NCI-H1417 (cell line): Measurements from ENCODE around the gene PLEK2.
A peak's percentile ranks its signal among the peaks of the same experiment; 100 is the strongest.
"Not testable (repeated sequence)": the region's sequence is repeated elsewhere in the genome, so short reads cannot be mapped to it uniquely, and the experiment has no call there.

Source experiments
- DNase-seq, 3 experiments: peaks; one replicate each; lab custom pipeline; 2025; lab: John Stamatoyannopoulos, UW

The PLEK2 gene, protein sequence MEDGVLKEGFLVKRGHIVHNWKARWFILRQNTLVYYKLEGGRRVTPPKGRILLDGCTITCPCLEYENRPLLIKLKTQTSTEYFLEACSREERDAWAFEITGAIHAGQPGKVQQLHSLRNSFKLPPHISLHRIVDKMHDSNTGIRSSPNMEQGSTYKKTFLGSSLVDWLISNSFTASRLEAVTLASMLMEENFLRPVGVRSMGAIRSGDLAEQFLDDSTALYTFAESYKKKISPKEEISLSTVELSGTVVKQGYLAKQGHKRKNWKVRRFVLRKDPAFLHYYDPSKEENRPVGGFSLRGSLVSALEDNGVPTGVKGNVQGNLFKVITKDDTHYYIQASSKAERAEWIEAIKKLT

DNA sequence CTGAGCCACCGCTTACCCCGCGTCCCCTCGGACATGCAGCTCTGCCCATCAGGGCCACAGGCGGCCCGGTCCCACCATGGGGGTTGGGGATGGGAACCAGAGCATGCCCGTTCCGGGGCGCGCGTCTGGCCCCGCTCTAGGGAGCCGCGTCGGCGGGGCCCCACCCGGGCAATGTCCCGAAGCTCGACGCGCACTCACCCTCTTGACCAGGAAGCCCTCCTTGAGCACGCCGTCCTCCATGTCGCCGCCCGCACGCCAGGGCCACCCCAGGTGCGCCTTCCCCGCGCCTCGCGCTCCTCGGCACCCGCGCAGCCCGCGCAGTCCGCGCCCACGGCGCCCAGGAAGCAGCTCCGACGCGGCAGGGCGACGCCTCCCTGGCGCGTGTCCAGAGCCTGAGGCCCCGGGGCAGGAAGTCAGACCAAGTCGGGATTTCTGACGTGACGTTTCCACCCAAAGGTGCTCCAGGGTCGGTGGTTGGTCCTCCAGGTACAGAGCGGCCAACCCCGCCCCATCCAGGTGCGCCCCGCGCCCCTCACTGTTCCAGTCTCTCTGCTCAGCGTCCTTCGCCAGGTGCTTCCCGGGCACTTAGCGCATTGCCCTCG is at the start of gene PLEK2:
Gene PLEK2 (minus strand): TSS at position 346 of the 602 bp plus-strand sequence. CDS start 106 bp downstream, at position 240.
- peak in 1 of 3 experiments; percentile 18 for DNase-seq

DNA sequence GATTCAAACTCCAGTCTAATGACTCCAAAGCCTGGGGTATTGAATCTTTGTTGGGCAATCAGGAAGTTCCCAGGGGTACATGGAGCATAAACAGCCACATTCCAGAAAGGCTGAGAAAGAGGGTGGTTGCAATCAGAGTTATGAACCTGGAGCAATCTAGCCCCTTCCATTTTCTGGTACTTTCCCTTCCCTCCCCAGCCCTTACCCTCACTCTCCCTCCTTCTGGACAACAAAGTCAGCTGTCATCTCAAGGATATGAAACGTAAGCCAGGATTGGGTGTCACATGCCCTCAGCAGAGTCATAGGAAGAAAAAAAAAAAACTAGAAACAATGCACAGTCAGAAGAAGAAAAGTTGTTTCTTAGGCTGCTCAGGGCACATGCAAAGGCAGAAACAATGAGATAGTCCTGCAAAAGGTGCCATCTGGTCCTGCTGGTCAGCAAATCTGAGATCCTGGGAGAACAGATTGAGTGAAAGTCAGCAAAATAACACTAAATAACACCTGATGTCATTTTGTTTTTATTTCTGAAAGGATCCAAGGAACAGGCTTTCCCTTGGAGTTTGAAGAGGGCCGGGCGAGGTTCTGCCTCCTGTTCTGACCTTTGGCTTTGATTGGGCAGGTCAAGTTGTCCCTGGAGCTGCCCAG is 49.5 kb upstream of the PLEK2 start:
- DNase-seq: no peak

DNA sequence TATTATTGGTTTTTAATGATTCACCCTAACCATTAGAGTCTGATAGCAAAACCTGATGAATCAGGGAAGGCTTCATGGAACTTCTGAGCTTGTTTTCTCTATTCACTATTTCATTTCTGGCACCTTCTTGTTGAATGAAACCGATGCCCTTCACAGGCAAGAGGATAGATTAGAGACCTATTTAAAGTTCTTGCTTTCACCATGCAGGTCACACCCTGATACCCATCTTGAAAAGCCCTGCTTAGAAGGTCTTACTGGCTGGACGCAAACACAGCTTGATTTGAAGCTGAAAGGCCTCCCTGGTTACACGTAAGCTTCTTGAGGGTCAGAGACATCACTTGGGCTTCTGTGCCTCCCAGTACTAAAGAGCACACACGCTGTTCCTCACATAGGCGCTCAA is 47.4 kb upstream of the PLEK2 start:
- DNase-seq: no peak

DNA sequence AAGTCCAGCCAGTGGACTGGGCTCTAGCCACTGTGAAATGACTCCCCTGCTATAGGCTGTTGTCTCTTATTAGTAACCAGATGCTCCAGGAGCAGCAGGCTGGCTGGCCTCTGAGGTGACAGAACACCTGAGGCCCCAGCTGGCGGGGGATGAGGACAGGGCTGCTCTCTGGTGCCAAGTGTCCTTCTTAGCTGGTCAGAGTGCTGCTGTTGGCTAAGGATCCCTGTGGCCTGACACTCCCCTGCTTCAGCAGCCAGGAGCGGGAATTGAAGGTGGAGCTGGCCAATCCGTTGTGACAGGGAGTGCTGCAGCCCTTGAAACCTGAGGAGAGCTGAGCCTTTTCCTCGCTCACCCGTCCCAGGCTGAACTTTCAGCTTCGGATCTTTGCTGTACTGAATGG is 45.8 kb upstream of the PLEK2 start:
- DNase-seq: peak in 1 of 3 experiments; percentile 57

DNA sequence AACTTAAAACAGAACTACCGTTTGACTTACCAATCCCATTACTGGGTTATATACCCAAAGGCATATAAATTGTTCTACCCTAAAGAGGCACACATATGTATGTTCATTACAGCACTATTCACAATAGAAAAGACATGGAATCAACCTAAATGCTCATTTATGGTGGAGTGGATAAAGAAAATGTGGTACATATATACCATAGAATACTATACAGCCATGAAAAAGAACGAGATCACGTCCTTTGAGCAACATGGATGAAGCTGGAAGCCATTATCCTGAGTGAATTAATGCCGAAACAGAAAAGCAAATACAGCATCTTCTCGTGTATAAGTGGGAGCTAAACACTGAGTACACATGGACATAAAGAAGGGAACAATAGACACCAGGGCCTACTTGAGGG is 44.8 kb upstream of the PLEK2 start:
- no peak for DNase-seq

DNA sequence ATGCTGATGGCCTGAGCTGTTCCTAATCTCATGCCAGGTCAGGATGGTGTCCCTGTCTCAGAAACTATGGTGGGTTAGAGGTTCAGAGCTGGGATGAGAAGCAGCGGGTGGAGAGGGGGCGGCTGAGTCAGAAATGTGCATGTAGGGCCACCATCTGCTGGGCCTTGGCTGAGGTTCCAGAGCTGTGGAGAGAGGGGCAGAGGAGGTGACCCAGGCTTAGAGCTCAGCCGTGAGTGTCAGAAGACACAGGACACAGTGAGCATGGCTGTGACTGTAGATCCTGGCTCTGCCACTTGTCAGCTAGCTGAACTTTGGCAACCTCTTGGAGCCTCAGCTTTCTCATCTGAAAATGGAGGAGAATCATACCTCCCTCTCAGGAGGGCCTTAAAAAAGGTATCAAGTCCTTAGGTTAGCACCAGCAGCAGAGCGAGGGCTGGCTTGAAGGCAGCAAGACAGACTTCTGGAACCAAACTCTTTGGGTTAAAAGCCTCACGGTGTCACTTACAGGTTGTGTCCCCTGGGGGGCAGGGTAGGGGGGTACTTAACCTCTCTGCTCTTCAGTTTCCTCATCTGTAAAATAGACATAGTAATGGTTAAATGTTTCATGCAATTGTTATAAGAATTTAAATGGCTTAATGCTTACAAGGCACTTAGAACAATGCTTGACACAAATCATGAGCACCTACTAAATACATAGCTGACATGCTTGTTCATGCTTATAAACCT is 41.8 kb upstream of the PLEK2 start:
- DNase-seq: no peak

DNA sequence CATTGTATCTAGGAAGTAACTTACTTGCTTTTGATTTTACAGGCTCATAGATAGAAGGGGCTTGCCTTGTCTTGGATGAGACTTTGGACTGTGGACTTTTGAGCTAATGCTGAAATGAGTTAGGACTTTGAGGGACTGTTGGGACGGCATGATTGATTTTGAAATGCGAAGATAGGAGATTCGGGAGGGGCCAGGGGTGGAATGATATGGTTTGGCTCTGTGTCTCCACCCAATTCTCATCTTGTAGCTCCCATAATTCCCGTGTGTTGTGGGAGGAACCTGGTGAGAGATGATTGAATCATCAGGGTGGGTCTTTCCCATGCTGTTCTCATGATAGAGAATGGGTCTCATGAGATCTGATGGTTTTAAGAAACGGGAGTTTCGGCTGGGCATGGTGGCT is 39.7 kb upstream of the PLEK2 start:
- not testable (repeated sequence) for DNase-seq

DNA sequence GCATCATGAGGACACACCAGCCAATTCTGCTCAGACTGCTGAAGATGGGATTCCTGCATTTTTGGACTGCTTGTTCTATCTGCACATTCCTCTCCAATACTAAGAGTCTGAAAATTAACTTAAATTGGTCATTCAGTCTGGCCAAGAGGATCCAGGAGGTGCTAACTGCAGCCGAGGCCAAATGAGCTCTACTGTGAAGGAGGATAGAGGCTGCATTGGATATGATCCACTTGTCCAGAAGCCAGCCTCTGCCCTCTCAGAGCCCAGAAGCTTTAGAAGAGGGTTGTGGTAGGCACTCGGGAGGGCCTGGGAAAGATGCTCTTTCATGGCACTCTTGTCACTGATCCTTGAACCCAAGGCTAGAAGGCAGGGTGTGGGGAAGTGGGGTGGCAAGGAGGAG is 37.1 kb upstream of the PLEK2 start:
- DNase-seq: no peak

DNA sequence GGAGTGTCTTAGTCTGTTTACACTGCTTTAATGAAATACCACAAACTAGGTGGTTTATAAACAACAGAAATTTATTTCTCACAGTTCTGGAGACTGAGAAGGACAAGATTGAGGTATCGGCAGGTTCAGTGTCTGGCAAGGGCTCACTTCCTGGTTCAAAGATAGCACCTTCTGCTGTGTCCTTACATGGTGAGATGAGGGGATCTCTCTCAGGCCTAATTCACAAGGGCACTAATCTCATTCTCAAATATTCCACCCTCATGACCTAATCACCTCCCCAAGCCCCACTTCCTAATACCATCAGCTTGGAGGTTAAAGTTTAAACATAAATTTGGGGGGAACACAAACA is 35.0 kb upstream of the PLEK2 start:
- no peak for DNase-seq

DNA sequence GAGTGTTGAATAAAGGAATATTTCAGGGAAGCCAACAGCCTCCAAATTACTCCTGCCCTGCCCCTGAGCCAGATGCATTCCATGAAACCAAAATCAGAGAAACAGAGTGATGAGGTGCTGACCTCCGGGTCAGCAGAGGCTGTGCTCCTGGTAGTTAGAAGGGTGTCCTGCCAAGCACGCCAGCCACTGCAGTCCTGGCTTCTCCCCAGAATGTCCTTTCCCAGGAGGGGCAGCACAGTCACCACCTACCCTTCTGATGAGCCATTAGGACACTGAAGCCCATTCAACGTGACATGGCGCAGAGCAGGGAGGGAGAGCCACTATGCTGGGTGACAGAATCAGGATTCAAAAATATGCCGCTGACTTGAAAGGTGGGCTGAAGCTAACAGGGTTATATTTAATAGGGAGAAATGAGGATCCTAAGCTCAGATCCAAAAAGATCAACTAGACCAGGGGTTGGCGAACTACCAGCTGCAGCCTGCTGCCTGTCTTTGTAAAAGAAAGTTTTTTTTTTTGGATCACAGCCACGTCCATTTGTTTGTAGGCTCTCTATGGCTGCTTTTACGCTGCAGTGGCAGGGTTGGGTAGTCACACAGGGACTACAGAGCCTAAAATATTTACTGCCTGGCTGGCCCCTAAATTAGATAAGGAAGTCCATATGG is 34.5 kb upstream of the PLEK2 start:
- DNase-seq: no peak

DNA sequence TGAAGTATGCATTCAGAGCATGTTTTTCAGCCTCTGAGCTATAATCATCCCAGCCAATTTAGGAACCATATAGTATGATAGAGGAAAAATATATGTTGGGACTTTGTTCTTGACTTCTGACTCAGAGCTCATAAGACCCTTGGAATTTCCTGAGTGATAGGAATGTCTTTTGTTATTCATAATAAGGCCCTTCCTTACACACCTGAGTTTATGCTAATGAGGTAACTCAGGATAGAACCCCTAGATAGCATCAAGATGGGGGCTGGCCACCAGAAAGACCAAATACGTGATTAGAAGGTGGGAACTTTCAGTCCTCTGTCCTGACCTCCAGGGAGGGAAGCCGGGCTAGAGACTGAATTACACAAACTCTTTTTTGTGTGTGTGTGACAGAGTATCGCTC is 32.4 kb upstream of the PLEK2 start:
- DNase-seq: no peak

DNA sequence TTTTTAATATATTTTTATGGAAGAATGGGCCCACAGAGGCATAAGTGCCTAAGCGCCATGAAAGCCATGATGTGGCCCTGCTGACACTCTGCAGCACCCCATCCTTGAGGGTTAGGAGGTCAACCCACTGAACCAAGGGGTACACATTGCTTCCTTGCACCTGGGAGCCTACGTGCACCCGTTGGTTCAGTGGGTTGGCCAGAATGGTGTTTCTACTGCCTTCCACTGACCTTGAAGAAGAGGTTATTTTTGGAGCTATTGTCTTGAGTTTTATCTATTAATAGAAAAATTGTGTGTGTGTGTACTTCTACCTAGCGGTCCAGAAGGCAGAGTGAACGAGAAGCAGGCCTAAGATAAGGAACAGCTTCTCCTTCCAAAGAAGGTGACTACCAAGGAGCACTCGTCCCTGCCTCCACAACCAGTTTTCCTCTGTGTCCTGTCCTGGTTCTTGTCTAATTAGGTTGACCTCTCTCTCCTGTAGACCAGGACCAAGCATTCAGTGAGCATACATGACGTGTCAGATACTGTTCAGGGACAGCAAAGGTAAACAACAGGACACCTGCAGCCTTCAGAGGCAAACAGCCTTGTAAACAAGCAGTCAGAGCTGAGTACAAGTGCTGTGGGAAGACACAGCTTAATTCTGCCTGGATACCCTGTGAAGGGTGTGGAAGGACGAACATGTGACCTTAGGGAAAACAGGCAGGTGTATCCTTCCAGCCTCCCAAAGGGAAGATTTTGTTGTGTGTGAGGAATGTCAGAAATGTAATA is 30.4 kb upstream of the PLEK2 start:
- peak; percentile 3 to 22 (median 20) for DNase-seq

DNA sequence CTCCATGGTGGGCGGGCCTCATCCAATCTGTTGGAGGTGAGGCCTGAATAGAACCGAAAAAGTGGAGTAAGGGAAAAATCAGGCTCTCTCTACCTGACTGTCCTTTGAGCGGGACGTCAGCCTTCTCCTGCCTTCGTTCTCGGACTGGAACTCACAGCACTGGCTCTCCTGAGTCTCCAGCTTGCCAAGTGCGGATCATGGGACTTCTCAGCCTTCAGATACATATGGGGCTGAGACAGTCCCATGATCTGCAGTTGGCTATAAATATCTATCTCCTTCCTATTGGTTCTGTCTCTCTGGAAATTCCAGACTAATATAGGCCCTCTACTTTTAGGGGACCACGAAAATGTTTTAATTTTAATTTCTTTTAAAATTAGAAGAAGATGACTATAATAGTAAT is 29.7 kb upstream of the PLEK2 start:
- DNase-seq: no peak

DNA sequence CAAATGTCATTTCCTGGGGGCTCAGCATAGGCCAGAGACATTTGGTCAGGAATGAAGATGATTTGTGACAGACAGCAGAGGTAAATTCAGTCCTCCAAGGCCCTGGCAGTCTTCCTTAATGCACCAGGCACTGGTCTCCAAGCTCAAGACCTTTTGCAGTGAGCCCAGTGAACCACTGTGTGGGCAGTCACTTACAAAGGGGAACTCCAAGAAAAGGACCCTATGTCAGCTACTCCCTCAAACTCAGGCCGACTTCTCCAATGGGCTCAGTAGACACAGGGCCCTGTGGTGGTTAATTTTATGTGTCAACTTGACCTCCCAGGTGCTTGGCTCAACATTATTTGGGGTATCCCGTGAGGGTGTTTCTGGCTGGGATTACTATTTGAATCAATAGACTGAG is 29.3 kb upstream of the PLEK2 start:
- DNase-seq: no peak

DNA sequence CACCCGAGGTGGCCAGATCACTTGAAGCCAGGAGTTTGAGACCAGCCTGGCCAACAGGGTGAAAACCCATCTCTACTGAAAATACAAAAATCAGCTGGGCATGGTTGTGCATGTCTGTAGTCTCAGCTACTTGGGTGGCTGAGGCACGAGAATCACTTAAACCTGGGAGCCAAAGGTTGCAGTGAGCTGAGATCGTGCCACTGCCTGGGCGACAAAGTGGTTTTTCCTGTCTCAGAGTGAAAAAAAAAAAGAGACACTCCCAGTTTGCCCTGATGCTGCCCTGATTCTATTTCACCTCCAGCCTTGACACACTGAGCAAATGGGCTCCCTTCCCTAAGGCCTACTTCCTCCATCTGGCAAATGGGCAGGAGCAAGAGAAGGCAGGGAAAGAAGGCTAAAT is 28.5 kb upstream of the PLEK2 start:
- no peak for DNase-seq

DNA sequence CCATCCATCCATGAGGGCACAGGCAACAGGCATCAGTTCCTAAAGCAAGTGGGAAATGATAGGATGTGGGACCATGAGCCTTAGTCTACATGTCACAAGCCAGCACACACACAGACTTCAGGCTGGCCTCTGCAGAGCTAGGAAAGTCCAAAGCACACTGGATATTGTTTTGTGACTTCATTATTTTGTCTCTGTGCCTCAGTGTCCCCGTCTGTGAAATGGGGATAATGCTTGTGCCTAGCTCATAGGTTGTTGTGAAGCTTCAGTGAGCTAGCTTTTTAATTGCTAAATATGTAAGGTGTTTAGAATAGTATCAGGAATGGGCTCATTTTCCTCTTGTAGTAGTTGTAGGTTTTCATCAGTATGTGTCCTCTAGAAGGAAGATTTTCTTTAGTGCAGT is 27.0 kb upstream of the PLEK2 start:
- DNase-seq: no peak

DNA sequence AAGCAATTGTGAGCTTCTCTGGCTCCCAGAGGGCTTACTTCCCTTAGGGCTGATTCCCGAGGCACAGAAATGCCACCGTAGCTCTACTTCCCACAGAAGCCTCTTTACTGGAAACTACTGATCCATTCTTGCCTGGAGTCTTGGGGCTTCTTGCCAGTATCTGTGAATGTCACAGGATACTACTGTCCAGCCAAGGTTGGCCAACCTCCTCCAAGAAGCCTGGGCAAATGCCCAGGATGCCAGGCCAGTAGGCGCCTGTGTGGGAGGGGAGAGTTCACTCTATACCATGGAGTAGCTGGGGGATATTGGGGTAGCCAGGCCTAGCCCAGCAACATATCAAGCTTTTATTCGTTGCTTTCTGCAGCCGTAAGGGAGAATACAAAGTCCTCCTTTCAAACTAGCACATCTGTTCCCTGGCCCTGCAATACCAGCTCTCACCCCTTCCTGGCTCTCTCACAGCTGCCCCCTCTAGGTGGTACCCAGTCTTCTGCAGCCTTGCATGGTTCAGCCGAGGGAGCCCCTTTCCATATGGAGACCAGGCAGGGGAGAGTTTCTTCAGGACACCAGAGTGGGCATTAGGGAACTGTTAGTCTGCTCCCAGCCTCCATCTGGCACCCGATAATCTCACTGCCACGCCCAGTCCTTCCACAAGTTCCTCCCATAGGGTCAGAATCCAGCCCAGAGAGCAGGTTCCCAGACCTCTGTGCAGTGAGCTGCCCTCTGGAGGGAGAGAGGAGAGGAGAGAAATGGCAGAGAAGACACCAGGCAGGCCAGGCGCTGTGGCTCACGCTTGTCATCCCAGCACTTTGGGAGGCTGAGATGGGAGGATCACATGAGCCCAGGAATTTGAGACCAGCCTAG is 24.3 kb upstream of the PLEK2 start:
- DNase-seq: no peak

DNA sequence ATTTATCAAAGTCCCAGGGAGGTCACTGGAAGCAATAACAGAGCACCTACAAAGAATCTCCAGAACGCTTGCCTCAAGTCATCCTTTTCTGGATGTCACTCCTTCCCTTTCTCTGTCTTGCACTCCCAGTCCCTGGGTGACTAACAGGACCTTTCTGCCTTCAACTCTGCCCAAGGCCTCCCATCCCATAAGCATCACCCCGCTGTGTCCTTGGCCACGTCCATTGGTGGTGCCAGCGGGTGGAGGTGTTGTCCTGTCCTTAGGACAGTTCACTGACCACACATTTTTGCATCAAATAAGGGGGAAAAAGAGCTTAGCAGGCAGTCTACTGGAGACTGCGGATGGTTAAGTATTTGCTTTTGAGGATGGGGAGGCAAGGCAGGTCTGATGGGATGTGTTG is 23.6 kb upstream of the PLEK2 start:
- no peak for DNase-seq

DNA sequence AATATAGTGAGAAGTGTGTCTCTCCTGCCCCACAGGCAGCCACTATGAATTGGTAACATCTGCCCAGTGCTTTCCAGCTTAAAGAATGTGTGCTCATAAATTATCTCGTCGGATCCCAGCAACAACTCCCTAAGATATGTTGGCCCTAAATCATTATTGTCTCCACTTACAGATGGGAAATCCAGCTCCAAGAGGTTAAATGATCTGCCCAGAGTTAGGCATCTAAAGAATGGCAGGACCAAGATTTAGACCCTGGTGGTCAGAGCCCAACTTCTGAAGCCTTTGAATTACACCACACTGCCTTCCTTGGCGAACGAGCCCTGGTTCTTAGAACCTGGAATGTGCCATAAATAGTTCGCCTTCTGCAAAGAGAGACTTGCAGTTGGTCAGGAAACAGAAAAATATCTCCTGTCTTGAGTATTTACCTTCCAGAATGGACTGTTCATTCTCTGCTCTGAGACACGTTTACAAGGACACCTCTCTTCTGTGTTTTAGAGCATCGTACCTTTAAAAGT is 20.1 kb upstream of the PLEK2 start:
- DNase-seq: no peak

DNA sequence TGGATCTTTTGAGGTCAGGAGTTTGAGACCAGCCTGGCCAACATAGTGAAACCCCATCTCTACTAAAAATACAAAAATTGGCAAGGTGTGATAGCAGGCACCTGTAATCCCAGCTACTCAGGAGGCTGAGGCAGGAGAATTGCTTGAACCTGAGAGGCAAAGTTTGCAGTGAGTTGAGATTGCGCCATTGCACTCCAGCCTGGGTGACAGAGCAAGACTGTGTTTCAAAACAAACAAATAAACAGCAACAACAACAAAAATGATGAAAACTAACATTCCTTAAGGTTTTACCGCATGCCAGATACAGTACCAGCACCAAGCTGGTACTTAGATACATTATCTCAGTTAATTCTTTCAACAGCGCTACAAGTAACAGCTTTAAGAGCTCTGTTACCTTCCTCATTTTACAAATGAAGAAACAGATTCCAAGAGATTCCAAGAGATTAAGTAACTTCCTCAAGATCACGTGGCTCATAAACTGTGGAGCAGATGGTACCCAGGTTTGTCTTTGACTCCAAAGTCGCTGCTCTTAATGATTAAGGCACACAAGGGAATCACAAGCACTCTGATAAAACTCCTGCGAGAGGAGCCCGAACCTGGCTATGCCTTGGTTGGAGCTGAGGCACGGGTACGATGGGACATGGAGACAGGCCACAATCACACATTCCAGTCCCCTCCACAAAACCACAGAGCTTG is 17.7 kb upstream of the PLEK2 start:
- DNase-seq: no peak
